HG03575 (cell line): ENCODE data around the gene IL1RAP.
"Not testable (repeated sequence)": the region's sequence is repeated elsewhere in the genome, so short reads cannot be mapped to it uniquely, and the experiment has no call there.

Experiments used
- ATAC-seq: cut with Tn5 transposase; IDR thresholded peaks from one replicate; pipeline ENCODE4 v1.9.1; 2021; ENCODE audit not compliant: unreplicated experiment, insufficient number of reproducible peaks, low FRiP score; ENCODE audit errors: extremely low read depth

The IL1RAP gene, protein sequence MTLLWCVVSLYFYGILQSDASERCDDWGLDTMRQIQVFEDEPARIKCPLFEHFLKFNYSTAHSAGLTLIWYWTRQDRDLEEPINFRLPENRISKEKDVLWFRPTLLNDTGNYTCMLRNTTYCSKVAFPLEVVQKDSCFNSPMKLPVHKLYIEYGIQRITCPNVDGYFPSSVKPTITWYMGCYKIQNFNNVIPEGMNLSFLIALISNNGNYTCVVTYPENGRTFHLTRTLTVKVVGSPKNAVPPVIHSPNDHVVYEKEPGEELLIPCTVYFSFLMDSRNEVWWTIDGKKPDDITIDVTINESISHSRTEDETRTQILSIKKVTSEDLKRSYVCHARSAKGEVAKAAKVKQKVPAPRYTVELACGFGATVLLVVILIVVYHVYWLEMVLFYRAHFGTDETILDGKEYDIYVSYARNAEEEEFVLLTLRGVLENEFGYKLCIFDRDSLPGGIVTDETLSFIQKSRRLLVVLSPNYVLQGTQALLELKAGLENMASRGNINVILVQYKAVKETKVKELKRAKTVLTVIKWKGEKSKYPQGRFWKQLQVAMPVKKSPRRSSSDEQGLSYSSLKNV

DNA sequence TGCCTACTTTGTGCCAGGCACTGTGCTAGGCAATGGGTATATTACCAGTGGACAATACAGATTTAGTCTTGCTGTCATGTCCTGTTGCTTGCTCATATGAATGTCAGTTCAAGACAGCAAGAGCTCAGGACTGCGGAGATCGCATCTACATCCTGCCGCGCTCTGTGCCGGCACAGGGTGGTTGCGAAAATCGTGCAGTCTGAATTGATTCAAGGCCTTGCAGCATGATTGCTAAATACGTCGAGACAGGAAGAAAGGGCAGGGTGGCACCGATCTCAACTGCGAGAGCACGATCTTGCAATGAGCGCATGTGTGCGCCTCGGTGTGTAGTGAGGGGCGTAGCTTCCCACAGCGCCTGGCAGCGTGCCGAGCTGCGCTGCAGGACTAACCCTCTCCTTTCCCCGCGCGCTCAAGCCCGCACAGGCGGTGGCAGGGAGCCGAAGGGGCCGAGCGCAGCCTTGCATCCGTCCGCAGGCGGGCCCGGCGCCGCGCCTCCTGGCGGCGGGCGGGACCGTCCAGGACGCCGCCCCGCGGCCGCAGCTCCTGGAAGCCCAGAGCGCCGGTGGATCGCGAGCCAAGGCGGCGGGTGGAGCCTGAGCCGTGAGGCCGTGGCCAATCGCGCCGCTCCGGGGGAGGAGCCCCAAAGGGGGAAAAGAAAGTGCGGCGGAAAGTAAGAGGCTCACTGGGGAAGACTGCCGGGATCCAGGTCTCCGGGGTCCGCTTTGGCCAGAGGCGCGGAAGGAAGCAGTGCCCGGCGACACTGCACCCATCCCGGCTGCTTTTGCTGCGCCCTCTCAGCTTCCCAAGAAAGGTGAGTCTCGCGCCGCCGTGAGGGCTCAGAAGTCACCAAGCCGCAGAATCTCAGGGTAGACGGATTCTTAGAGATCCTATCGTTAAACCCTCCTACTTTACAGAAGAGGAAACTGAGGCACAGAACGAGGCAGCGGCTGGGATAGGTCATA is at the start of gene IL1RAP:
TSS of gene IL1RAP (plus strand) at position 677 of the 962 bp plus-strand sequence. CDS start 50,205 bp downstream, outside the sequence.
- ATAC-seq = peak; percentile 85

DNA sequence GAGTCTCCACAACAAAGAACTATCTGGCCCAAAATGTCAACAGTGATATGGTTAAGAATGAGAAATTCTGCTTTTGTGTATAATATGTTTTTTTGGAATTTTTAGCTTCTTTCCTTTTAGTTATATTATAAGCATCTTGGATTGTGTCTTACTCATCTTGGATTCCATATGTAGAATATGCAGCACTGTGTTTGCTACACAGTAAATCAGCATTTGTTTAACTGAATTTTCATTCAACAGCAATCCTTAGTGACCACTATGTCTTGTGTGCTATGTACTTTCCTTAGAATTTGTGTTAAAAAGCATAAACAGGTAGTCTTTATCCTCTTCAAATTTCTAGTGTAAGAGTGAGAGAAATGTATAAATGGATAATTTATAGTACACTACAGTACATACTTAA is 46.0 kb upstream of the IL1RAP start:
- no peak for ATAC-seq

DNA sequence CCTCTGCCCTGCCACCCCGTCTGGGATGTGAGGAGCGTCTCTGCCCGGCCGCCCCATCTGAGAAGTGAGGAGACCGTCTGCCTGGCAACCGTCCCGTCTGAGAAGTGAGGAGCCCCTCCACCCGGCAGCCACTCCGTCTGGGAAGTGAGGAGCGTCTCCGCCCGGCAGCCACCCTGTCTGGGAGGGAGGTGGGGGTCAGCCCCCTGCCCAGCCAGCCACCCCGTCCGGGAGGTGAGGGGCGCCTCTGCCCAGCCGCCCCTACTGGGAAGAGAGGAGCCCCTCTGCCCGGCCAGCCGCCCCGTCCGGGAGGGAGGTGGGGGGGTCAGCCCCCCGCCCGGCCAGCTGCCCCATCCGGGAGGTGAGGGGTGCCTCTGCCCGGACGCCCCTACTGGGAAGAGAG is 40.6 kb upstream of the IL1RAP start:
- not testable (repeated sequence) for ATAC-seq

DNA sequence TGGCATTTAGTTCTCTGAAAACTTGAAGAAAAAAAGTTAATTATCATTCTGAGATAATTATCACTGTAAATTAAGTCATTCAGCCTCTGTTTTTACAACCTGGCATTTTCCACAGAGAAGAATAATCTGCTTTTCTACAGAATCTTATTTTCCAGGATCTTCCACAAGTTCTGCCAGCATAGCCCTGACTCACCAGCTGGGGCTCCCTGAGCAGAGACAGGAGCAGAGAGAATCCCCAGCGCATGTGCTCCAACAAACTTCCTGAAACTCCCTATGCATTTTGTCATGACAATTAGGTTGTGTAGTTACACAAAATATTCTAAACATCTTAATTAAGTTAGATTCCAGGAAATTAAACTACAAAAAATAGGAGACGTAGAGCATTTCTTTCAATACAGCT is 32.1 kb upstream of the IL1RAP start:
- ATAC-seq = no peak

DNA sequence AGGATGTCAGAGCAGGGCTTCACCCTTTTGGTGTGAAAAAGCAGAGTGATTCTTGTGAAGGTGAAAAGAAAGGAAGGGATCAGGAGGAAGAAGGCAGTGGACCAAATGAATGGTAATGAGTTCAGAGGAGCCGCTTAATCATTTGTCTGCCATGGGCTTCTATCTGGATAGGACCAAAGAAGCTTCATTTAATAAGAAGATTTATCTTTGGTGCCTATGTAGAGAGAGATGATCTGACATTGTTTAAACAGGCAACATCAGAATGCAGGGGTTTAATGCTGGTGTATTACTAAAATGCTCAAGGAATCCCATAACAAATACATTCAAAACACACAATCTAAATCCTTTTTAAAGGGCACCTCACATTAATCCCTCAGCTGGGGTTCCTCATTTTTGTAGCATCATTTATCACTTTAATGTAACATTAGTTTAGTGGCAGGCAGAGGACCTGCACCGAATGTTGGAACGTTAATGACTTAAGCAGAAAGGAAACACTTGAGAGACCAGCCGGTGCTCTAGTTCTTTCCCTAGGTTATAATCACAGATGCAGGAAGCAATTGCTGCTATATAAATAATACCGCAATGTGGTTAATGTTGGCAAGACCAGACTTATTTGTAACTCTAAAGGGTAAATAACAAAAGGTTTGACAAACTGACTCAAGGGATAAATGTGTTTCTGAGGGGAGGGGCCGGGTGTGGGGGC is 27.9 kb upstream of the IL1RAP start:
- ATAC-seq = no peak

DNA sequence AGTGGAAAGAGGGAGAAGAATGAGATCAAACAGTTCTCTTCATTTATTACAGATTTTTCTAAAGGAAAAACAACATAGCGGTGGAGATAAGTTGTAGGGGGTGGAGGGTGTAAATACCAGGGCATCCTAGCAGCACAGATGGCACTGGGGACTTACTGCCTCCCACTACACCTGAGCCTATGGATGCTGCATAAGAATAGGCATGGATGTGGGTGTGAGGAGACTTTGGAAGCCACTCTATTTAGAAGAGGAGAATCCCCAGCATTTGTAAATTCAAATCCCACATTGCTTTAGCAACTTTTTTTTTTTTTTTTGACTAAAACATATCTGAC is 27.4 kb upstream of the IL1RAP start:
- ATAC-seq = no peak

DNA sequence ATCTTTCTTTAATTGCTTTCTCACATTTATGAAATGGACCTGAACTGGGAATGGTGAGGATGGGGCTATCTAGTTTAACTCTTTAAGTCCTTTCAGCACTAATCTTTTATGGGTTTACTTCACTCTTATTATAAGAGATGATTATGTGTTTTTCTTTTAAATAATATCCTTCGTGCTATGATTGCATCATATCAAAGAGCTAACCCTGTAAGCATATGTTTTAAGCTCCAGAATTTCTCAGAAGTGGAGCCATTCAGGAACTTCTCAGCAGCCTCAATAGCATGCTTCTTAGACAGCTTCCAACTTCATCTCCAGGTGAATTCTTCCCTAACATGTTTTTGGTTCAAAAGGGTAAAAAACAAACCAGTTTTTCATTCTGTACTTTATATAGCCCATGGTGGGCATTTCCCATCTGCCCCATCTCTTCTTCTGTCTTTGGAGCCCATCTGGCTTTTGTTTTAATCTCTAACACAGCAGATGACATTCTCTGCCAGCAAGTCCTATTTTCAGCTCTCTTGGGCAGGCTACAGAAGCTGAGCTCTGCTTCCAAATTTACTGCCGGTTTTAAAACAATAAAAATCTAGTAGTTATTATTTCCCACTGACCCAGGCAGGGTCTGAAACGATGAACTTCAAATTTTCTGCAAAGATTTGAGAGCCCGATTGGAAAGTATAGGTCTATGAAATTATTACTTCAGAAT is 26.8 kb upstream of the IL1RAP start:
- no peak for ATAC-seq

DNA sequence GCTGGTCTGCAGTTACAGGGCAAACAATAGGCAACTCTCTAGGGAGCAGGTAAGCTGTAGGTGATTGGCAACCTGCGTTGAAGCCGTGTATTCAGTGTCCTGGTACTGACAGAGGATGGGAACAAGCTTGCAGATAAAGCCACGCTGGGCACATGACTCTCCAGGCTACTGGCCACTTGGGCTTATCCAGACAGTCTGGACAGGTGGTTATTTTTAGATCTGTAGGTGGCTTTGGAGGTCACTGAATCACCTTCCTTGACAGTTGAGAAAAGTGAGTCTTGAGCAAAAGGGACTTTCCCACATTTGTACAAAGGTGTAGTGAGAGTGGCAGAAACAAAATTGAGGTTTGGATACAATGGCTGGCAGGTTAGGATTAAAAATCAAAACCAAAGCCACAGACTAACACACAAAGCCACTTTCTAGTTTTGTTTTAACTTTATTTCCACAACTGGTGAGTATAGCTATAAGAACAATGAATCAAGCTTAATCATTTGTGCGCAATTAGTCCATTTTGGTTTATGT is 22.3 kb upstream of the IL1RAP start:
- ATAC-seq = no peak

DNA sequence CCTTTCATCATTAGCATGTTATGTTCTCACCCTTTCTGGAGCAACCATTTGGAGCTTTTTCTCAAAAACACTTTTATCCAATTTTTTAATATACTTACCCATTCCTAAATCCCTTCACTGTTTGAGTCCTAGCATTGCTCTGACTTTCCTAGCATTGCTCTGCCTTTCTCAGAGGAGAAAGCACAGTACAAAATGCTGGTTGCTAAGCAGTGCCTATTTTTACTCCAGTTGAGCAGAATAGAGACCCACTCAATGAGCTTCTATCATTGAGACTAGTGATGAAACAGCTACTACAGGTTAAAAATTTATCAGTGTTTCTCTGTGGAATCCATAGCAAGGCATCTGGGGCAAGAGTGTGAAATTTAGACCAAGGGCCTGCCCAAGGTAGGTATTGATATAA is 21.8 kb upstream of the IL1RAP start:
- no peak for ATAC-seq

DNA sequence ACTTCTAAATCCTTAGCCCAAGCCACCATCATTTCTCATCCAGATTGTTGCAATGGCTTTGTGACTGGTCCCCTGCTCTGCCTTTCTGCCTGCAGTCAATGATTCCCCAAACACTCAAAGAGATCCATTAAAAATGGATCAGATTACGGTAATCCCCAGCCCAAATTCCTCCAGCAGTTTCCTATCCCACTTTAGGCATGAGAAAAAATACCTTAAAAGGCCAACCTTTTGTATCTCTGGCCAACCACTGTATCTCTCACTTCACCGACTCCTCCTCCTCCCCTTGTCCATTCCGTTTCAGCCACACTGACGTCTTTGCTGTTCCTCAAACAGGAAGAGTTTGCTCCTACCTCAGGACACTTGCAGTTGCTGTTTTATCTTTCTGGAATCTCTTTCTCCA is 20.9 kb upstream of the IL1RAP start:
- ATAC-seq = no peak

DNA sequence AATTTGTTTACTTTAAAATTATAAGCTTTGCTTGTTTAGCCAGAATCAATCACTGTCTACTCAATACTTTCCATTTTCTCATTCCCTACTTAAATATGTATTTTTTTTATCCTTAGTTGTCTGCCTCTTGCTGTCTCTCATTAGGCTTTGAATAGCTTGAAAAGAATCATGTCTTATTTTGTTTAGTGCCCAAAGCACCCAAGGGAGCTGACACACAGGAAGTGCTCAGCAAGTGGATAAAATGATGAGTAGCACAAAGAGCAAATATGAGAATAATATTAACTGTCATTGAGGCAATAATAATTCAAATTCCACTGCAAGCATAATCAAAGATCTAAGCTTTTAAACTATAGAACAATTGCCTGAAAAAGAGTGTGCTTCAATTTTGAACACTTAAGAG is 19.0 kb upstream of the IL1RAP start:
- no peak for ATAC-seq

DNA sequence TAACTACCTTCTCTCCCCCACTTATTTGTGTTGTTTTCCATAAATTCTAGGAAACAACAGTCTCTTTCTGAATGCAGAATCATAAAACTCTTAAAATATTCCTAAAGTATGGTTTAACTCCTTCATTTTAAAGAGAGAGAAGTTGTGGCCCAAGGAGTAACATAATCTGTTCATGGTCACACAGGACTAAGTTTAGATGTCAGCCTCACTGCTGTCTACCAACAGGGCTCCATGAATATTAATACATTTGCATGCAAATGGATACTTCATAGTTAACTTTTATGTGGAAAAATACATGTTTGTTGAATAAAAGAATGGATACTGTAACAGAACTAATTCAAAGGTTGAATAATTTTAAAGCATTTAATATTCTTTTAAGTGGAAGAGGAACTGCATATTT is 18.5 kb upstream of the IL1RAP start:
- ATAC-seq = no peak

DNA sequence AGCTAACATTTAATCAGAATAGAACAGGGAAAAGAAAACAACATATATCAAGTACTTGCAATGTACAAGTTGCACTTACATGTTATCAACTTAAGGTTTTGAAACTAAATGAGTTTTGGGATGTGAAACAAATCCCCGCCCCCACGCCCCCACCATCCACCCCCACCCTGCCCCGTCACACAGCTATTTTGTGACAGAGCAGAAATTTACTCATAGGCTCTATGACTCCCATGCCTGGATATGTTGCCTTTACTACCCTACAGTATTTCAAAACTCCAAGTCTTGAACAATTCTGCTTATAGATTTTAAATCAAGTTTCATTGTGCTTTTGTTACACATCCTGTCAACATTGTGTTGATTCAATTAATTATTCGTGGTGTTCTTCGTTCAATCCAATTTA is 18.1 kb upstream of the IL1RAP start:
- no peak for ATAC-seq

DNA sequence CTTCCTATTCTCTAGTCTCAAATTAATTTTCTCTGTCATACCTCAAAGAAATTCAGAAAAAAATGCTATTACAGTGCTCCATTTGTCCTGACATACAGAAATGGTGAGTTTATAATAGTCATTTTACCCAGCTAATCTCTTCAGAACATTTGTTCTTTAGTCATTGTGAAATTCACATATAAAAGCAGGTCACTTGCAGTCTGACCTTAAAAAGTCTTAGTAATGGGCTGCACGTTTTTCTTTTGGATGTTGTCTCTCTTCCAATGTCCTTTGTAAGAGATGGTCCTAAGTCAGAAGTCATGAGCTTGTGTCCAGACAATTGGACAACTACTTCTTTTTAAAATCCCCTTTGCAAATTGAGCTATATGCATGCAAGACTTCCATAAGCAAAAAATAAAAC is 17.0 kb upstream of the IL1RAP start:
- ATAC-seq = no peak

DNA sequence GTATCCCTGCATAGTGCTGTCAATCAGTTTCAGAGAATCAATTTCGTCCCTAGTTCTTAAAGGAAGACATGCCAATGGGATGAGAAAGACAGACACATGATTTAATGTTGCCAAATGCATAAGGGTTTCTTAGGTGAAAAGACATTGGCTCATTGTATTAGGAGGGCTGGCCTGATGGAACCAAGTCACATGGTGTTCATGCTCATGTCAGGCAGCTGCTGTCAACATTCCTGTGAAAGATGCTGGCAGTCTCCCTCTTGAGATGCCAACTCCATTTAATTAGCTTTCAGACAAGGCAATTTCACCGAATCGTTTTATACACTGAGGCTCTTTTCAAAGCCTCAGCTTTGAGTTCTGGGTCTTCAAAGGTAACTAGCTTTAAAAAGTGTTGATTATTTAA is 16.1 kb upstream of the IL1RAP start:
- ATAC-seq = no peak

DNA sequence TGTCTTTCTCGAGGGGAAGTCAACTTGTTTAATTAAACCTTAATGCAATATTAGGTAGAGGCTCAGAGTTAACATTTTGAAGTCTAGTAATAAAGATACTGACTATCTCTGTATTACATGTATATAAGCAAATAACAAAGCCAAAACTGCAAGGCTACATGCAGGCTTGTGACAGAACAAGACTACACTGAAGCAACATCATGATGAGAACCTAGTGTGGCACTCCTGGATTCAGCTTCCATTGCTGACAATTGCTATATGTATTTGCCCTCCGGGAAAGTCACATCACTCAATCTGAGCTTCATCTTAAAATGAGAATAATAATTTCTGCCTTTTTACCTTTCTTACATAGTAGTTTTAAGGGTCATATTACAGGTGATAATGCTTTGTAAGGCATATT is 15.6 kb upstream of the IL1RAP start:
- ATAC-seq = no peak

DNA sequence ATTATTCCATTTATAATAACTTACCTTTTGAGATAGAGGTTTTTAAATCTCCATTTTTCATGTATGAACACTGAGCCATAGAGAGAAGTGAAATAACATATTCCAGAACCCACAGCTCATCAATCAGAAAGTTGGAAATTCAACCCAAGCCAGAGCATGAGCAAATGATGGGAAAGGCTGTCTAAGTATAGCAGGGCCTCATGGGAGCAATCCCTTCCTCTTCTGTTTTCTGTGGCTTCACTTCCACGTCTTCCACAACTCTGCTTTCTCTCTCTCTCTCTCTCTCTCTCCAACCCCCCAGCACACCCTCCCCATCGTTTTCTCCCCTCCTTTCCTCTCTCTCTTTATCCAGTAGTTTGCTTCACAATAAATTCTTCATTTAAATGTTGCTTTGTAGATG is 14.8 kb upstream of the IL1RAP start:
- ATAC-seq = no peak

DNA sequence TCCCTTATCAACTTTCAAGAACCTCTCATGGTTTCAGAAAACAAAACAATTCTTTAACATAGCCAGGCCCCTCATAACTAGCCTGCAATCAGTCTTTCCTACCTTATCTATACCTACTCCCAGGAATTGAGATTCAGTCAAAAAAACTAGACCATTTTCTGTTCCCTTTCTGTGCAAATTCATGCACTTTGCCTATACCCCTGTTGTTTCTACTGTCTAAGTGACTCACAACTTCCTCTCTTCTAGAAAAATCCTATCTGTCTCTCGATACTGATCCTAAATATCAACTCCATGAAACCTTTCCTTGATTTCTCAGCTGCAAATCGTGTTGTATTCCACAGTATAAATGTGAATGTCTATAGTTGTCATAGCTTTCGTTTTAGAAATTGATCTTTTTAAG is 10.9 kb upstream of the IL1RAP start:
- ATAC-seq = no peak
